Suprapubic skin (tissue), 4 donors: ENCODE results near the gene ZMYM3. TPM values are rescaled to one million over a fixed set of nuclear protein-coding genes. Genes with fewer than 3 reads are reported as not detected.

ENCODE experiments used
- DNase-seq, 2 donors: peaks; one replicate each; pipeline ENCODE4 v3.0.0-alpha.2; 2019; ENCODE audit warnings: low spot score in 2 of 2
- H3K27ac ChIP-seq: fragments of 200-600 bp; sonication (generic); one replicate; pipeline ENCODE4 v1.5.1; 2019
- H3K27me3 ChIP-seq: fragments of 200-600 bp; sonication (generic); one replicate; pipeline ENCODE4 v1.5.1; 2019
- H3K36me3 ChIP-seq: fragments of 200-600 bp; sonication (generic); one replicate; pipeline ENCODE4 v1.5.1; 2019
- H3K4me1 ChIP-seq: fragments of 200-600 bp; sonication (generic); one replicate; pipeline ENCODE4 v1.5.1; 2019
- H3K4me3 ChIP-seq: fragments of 200-600 bp; sonication (generic); one replicate; pipeline ENCODE4 v1.5.1; 2019; ENCODE audit warnings: mild to moderate bottlenecking
- H3K9me3 ChIP-seq: fragments of 200-600 bp; sonication (generic); one replicate; pipeline ENCODE4 v1.5.1; 2019
- EP300 ChIP-seq: sonication (generic); formaldehyde crosslinking; IDR thresholded peaks from one replicate; pipeline ENCODE4 v1.6.1; 2017; ENCODE audit warnings: antibody characterized with exemption
- POLR2A ChIP-seq, 2 donors: fragments of 450-650 bp; IDR thresholded peaks; one replicate each; pipeline ENCODE4 v1.6.1; 2017; ENCODE audit warnings: antibody characterized with exemption in 2 of 2, mild to moderate bottlenecking in 2 of 2, moderate library complexity in 2 of 2
- POLR2AphosphoS5 ChIP-seq, 3 donors: sonication (generic); formaldehyde crosslinking; IDR thresholded peaks; one replicate each; pipeline ENCODE4 v1.6.1; 2017; ENCODE audit warnings: antibody characterized with exemption in 3 of 3
- WGBS: methylation state at CpG from one replicate; pipeline ENCODE4 v1.1.5; 2018; 5-methylcytosine and 5-hydroxymethylcytosine counted together
- total RNA-seq, 4 donors: library from RNA; depleted of rRNA; stranded (reverse); fragments of >200 nt; gene quantifications; one replicate each; pipeline ENCODE4 v1.1.0, GENCODE V29; 2016
- TF ChIP-seq, protein P1 (sequence below), 2 donors: fragments of 200-600 bp in 1 of 2; fragments of 450-650 bp in 1 of 2; sonication (generic) in 1 of 2; IDR thresholded peaks; one replicate each; pipeline ENCODE4 v1.5.1; 2016 to 2019; ENCODE audit warnings: antibody characterized with exemption in 2 of 2, mild to moderate bottlenecking in 1 of 2, moderate library complexity in 1 of 2

Gene ZMYM3
- total RNA-seq, 4 donors from 2014 or later = 10.0 to 42.6 (median 18.5) TPM

DNA sequence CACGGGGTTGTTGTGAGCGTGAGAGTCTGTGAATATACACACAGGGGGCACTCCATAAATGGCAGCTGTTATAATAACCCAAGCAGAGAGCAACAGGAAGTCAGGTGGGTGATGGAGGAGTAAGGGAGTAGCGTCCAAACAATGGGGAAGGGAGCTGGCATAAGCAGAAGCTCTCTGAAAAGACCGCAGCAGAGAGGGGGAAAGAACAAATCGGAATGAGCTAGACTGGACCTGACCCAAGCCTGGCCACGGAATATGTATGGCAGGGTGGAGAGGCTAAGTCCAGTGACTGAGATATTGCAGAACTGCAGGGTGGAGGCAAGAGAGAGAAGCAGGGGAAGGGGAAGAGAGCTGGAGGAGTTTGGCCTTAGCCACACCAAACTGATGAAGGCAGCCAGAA is 37.5 kb downstream of the ZMYM3 start:
- no peak overlapping the region for H3K27ac ChIP-seq
- H3K36me3 ChIP-seq = no peaks in the 10 kb centered on the region
- no peak overlapping the region for H3K4me3 ChIP-seq
- no peaks in the 10 kb centered on the region for H3K9me3 ChIP-seq
- H3K27me3 ChIP-seq = no peaks in the 10 kb centered on the region
- no peak for DNase-seq
- H3K4me1 ChIP-seq = no peaks in the 10 kb centered on the region
- no peak for TF ChIP-seq EP300
- TF ChIP-seq POLR2AphosphoS5 (IDR thresholded peaks at IDR 0.05) = no peak
- TF ChIP-seq POLR2A (IDR thresholded peaks at IDR 0.05) = no peak
- TF ChIP-seq, protein P1, sequence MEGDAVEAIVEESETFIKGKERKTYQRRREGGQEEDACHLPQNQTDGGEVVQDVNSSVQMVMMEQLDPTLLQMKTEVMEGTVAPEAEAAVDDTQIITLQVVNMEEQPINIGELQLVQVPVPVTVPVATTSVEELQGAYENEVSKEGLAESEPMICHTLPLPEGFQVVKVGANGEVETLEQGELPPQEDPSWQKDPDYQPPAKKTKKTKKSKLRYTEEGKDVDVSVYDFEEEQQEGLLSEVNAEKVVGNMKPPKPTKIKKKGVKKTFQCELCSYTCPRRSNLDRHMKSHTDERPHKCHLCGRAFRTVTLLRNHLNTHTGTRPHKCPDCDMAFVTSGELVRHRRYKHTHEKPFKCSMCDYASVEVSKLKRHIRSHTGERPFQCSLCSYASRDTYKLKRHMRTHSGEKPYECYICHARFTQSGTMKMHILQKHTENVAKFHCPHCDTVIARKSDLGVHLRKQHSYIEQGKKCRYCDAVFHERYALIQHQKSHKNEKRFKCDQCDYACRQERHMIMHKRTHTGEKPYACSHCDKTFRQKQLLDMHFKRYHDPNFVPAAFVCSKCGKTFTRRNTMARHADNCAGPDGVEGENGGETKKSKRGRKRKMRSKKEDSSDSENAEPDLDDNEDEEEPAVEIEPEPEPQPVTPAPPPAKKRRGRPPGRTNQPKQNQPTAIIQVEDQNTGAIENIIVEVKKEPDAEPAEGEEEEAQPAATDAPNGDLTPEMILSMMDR (IDR thresholded peaks at IDR 0.05) = no peak
- WGBS = 59% methylated on average over 6 of the region's 6 CpGs

DNA sequence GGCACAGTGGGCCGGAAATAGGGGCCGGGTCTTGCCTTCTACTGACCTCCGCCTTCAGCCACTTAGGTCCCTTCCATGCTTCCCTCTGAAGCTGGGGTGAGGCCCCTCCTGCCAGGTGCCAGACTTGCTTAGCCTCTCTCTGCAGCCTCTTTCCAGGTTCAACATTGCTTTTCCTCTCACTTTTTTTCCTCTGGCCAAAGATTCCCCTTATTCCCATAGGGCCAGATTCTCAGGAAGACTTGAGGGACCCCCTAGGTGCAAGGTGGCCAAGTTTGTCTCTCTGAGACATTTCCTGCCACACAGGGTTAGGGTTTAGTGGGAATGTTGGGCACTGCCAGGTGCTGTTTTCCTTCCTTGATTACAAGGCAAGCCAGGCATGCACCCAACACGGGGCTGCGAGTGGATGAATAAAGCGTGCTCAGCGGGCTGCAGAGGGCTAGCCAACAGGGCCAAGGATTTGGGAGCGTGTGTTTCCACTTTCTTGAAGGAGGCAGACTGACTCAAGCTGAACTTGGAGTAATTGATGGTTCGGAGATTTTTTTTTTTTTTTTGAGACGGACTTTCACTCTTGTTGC is 38.5 kb downstream of the ZMYM3 start:
- TF ChIP-seq, protein P1 (IDR thresholded peaks at IDR 0.05) = no peak
- TF ChIP-seq POLR2A (IDR thresholded peaks at IDR 0.05) (no peak), EP300 (no peak), POLR2AphosphoS5 (IDR thresholded peaks at IDR 0.05) (no peak)
- no peak for DNase-seq
- Histone ChIP-seq H3K4me1 (no peaks in the 10 kb centered on the region), H3K36me3 (no peaks in the 10 kb centered on the region), H3K9me3 (no peaks in the 10 kb centered on the region), H3K4me3 (no peak overlapping the region), H3K27ac (no peak overlapping the region), H3K27me3 (no peaks in the 10 kb centered on the region)
- 85% methylated on average over 8 of the region's 10 CpGs for WGBS

GRCh38 chrX:71214604-71215337 is 39.2 kb downstream of the ZMYM3 start:
- no peak overlapping the region for H3K4me3 ChIP-seq
- H3K36me3 ChIP-seq = no peaks in the 10 kb centered on the region
- H3K4me1 ChIP-seq = no peaks in the 10 kb centered on the region
- 78% methylated on average over 5 of the region's 5 CpGs for WGBS
- TF ChIP-seq POLR2A (IDR thresholded peaks at IDR 0.05) (no peak), POLR2AphosphoS5 (IDR thresholded peaks at IDR 0.05) (no peak), EP300 (no peak)
- TF ChIP-seq, protein P1 (IDR thresholded peaks at IDR 0.05) = no peak
- no peak for DNase-seq
- H3K9me3 ChIP-seq = no peaks in the 10 kb centered on the region
- H3K27ac ChIP-seq = no peak overlapping the region
- no peaks in the 10 kb centered on the region for H3K27me3 ChIP-seq

DNA sequence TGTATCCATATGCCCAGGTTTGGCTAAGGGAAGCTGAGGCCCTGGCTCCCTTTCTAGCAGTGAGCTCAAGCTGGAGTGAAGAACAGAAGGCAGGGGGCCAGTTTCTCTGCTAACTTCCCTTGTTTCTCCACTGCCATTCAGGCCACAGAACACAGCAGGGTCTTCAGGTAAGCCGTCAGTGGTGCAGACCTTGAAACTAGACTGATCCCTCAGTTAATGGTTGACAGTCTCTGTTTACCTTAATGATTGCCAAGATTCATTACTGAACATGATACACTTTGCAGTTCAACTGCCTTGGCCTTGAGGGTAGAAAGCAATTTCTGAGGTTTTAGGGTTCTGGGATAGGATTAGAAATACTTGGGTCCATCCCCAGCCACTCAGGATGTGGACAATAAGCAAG is 39.8 kb downstream of the ZMYM3 start:
- TF ChIP-seq POLR2AphosphoS5 (IDR thresholded peaks at IDR 0.05) (no peak), POLR2A (IDR thresholded peaks at IDR 0.05) (no peak), EP300 (no peak)
- TF ChIP-seq, protein P1 (IDR thresholded peaks at IDR 0.05) = no peak
- Histone ChIP-seq H3K36me3 (no peaks in the 10 kb centered on the region), H3K4me1 (no peaks in the 10 kb centered on the region), H3K9me3 (no peaks in the 10 kb centered on the region), H3K27me3 (no peaks in the 10 kb centered on the region), H3K4me3 (no peak overlapping the region), H3K27ac (no peak overlapping the region)
- WGBS = 88% methylated on average over 1 of the region's 1 CpG
- no peak for DNase-seq

DNA sequence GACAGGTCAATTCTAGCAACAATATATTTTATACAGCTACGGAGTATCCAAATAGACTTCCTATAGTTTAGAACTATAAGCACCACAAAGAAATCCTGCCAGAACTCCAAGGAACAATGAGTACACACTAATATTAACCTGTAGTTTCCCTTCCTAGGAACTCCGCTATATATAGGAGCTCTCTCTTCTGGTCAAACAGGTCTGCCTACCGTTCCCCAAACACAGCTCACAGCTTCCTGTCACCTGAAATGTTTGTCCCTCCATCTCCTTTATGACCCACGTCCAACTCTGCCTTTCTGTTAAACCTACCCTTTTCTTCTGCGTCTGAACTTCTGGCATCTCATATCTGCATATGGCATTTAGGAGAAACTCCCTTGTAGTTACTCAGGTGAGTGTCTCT is 41.4 kb downstream of the ZMYM3 start:
- TF ChIP-seq, protein P1 (IDR thresholded peaks at IDR 0.05) = no peak
- no peak for TF ChIP-seq POLR2A (IDR thresholded peaks at IDR 0.05)
- TF ChIP-seq POLR2AphosphoS5 (IDR thresholded peaks at IDR 0.05) = no peak
- TF ChIP-seq EP300 = no peak
- Histone ChIP-seq H3K4me3 (no peak overlapping the region), H3K27ac (no peak overlapping the region), H3K36me3 (no peaks in the 10 kb centered on the region), H3K27me3 (no peaks in the 10 kb centered on the region), H3K9me3 (no peaks in the 10 kb centered on the region), H3K4me1 (no peaks in the 10 kb centered on the region)
- no peak for DNase-seq
- WGBS = 51% methylated on average over 5 of the region's 5 CpGs
